ENCODE measurements around the gene GID8.

Gene GID8

DNA sequence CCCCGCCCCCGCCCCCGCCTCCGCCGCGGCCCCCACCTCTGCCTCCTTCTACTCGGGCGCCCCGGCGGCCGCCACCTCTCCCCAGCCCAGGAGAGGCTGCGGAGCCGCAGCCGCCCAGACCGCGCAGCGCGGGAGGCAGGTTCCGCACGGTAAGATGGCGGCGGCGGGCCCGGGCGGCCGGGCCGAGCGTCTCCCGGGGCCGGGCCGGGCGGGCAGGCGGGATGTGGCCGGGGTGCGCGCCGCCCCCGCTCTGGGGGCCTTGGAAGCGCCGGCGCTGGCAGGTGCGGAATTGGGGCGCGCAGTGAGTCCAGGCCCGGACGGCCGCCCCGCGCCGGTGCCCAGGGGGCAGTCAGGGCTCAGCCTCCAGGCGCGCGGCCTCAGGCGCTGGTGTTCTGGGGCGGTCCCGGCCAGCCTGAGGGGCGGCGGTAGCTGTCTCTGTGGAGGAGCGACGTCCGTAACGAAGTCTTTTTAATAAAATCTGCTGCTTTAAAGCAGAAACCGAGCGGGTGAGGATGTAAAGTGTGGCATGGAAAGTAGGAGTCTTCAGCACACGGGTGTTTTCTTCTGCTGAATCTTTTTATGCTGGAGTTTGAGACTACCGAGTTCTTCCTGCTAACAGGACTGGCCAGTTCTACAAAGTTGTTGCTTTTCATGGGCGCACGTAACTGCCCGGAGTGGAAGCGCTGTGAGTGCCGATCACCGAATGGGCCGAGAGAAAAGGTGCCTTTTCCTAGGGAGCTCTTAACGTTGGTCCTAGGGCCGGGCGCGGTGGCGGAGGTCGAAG is at the start of gene GID8:
Gene GID8 (plus strand): TSS at position 43 of the 784 bp plus-strand sequence. CDS start 3,356 bp downstream, outside the sequence.
- peak; percentile 45 for DNase-seq

DNA sequence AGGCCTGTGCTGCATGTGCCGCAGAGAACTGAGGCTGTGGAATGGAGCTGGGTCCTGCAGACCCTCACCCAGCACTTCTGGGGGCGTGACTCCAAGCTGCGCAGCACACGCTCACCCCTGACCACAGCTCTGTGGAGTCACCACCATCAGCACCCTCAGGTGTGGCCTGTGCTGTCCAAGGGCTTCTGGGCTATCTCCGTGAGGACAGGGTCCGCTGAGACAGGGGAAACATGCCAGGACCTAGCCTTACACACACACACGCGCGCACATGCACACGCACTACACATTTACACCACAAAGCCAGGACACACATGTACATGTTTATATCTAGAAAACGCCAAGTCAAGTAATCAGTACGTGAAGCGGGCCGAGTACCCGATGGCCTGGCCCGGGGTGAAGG is 49.5 kb upstream of the GID8 start:
- DNase-seq: no peak

DNA sequence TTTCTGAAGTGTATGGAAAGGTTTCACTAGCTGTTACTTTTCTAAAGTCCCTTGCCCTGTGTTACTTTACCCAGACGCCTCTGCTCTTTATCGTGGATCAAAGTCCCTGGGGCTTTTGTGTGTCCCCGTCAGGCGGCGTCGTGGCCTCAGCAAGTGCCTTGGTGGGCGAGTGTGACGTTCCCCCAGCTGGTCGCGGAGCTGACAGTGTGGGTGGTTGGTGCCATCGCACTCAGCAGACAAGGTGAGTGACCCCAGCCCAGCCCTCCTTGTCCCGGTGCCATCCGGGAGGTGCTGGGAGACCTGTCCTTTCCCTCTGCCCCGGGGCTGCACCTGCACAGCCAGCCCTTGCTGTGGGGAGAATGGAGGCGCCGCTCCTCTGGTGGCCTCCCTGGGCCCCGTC is 49.0 kb upstream of the GID8 start:
- DNase-seq: no peak

DNA sequence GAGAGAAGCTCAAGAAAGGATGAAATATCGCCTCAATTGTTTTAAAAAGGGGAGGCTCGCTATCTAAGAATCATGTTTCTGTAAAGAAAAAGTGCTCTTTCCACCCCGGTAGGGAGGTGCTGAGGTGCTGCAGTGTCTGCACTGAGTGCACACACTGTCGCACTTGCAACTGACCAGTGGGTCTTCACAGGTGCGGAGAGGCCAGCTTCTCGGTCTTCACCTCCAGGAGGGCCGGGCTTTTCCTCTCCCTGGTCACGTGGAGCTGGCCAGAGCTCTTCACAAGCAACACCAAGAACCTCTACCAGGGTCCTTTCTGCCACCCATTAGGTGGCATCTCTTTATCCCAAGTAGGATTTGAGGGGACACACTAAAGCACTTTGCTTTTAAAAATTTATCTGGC is 48.5 kb upstream of the GID8 start:
- DNase-seq: no peak

DNA sequence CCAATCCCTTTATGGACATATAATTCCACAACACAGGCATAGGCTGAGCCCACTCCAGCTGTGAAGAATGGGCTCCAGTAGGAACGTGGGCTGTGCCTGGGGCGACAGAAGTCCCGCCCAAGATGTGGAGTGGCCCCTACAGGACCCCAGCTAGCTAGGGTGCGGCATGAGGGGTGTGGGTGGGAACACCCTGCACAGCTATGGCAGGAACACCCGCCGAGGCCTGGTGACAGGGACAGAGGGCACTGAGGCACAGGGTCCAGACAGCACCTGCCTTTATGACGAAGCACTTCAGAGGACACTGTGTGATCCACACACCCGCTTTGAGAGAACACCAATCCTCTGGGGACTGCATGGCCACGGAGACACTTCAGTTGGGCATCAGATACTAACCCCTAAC is 48.1 kb upstream of the GID8 start:
- DNase-seq: no peak

DNA sequence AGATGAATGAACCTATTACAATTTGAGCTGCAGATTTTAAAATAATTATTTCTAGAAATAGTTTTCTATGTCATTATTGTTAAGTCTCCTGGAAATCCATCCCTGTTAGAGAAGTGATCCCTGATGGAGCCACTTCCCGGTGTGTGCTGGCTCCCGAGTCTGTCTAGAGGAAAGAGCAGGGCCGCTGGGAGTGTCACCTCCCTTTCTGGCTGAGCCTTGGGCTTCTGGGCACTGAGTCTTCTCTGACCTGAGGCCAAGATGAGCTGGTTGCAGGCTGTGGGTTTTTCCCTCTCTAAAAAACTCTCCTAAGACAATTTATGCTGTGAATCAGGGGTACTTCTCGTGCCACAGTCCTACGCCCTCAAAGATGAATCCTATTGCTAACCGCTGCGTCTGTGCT is 47.5 kb upstream of the GID8 start:
- DNase-seq: no peak

DNA sequence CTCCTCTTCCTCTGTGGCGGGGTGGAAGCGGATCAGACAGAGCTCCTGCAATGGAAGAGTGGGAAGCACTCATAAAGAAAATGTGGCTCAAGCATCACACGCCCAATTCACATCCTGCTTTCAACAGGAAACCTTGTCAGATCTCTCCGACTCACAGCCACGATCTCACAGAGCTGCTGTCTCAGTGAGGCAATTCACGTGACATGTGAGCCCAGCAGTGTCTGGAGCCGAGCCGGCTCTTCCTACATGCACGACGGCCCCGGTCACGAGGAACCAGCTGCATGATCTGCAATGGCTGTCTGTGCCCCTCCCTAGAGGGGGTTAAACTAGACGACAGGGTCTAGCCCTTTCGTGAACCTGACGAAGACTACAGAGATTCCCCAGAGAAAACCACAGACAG is 46.8 kb upstream of the GID8 start:
- DNase-seq: no peak

DNA sequence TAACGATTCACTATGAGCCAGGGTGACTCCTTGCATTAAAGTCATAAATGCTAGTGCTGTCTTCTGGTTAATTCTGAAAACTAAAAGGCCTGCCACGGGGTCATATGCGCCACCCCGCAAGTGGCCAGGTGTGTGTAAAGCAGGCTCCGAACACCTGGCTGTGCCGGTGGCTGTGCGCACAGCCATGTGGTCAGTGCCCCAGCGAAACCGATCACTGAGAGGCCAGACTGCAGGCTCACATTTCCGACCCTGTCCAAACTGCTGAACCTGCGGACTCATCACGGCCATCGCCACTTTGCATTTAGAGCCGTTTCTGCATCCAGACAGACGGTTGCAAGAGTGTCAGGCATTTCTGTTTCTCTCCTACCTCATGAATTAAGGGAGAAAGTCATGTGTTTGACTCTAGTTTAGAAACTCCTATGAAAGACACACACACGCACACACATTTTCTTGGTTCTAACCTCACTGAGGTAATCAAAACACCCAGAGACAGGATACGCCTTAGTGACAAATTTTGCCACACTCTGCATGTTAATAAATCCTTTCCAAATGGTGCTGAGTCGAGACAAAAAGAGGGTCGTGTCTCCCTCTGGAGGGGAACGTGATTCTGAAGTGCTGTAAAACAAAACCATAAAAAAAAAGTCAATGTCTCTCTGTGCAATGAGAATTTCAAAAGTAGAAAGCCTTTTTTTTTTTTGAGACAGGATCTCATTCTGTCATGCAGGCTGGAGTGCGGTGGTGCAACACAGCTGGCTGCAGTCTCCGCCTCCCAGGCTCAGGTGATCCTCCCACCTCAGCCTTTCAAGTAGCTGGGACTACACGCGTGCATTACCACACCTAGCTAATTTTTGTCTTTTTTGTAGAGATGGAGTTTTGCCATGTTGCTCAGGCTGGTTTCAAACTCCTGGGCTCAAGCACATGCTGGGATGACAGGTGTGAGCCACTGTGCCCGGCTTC is 45.3 kb upstream of the GID8 start:
- DNase-seq: no peak

DNA sequence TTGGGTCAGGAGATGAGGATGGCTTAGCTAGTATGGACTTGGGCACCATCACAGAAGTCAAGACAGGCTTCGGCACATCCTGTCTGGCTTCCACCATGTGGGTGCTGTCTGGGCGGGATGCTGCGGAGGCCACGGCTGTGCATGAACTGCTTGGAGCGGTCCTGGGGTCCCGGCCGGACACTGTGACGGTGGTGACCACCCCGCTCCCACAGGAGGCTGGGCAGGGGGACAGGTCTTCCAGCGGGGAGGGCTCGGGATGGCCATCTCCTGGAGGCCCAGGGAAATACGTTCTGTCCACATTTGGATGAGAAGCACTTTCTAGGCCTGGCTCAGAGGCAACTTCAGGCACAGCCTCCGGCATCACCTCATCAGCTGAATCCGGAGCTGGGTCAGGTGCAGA is 44.2 kb upstream of the GID8 start:
- no peak for DNase-seq

DNA sequence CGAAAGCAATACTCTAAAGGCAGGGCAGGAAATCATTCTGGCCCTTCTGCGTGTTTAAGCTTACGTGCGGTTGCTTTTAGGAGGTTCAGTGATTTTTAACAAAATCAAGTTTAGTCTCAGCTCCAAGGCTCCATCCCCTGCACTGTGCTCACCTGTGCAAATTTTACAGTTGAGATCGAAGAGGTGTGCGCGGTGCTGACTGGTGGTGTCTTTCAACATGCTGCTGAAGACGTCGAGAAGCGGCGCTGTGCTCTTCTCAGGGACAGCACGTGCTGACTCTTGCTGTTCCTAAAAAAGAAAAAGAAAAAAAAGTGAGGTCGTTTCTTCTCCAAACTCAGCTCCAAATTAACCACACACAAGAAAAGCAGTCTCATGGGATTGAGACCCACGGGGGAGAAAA is 43.7 kb upstream of the GID8 start:
- DNase-seq: no peak

DNA sequence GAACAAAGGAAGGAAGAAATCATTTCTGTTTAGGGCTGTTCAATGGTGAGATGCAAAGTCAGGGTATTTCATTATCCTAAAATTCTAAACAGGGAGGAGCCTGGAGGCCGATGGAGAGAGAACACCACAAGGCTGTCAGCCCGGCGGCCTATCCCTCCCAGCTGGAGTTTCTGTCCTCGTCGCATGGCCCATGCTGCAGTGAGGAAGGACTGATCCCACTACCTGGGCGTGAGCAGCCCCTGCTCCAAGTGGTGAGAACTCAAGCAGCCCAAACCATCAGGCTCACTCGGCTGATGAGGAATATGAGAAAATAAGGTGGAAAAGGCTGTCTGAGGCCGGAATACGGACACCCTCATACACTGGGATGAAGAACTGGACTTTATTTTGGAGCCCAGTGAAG is 42.4 kb upstream of the GID8 start:
- DNase-seq: no peak

DNA sequence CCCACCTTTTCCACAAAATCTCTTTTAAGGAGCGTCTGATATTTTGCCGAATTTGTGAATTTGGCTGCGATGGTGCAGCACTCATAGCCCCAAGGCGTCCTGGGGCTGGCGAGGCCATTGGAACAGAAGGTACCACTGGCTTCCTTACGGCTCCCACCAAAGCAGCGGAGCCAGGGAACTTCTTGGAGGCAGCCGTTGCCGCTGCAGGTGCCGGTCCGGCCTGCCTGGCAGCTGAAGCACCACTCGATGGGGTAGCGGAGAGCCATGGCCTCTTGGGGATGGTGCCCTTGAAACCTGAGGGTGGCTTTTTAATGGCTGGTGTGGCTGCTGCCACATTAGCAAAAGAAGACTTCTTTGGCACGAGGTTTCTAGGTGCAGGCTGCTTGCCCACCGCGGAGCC is 41.4 kb upstream of the GID8 start:
- DNase-seq: no peak

DNA sequence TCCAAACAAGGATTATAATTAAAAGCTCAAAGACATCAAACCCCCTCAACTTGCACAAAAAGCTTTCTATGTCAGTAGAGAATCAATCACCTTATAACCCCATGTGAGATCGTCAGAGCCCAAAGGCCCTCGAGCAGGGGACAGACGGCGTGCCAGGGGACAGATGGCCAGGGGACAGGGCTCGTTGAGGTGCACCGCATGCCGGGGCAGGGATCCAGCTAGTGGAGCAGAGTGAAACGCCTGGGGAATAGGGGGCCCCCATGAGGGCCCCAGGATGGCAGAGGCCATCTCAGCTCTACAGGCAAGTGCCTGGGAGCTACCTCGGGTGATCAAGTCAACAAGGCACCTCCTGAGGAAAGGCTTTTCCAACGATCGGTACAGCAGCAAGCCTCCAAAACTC is 40.3 kb upstream of the GID8 start:
- DNase-seq: no peak

DNA sequence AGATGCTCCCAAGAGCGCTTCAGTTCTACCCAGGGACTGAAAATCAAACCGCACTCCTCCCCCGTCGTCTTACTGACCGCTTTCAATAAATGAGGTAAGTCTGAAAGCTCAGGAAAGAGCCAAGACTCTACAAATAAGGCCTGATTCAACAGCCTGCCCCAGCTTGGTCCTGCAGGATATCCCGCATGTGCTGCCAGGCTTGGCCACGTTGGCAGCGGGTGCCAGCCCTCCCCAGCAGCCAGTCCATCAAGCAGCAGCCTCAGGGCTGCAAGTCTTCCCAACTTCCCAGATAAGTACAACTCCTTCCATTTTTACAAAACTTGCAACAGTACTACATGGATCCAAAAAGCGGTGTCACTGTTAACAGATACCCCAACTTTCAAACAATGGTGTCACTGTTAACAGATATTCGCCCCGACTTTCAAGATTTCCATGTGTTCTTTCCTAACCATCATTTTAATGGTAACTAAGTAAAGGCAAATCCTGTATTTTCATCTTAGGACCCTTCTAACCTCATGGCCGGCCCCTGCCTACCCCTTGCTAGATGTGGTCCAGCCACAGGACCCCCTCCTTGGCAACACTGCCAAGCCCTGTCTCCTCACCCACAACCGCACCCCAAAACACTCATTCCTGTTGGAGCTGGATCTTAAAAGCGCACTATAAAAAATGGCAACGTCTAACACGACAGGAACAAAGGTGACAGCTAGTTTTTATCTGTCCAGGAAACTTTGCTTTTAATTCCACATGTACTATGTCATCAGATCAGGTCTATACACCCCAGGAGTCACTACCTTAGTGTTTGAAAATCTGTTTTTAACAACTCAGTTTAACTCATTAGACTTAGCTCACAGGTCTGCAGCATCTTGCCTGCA is 39.6 kb upstream of the GID8 start:
- DNase-seq: no peak

DNA sequence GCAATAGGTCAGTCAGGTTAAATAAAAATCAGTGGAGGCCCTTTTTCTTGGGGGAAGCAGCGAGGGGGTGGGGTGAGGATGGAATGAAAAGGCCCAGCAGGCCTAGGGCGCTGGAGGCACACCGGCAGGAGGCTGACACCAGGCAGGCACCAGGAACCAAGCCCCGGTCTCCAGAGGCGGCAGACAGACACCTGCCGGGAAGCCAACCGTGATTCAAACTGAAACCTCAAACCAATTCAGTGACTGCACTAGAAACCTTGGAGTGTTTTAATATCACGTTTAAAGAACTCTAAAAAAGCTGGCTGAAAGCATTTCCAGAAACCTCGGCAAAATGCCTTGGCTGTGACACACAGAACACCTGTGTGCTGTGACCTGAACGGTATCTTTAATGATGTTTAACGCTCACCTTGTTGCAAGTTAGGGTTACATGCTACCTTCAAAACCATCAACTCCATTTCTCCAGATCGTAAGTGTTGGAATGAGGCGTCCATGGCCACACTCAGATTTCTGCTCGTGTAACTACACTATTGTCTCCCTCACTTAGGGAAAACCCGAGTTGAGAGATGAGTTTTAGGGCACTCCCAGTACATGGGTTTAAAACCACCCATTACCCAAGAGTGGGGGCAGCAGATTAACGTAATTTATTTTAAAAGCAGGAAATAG is 38.8 kb upstream of the GID8 start:
- no peak for DNase-seq

DNA sequence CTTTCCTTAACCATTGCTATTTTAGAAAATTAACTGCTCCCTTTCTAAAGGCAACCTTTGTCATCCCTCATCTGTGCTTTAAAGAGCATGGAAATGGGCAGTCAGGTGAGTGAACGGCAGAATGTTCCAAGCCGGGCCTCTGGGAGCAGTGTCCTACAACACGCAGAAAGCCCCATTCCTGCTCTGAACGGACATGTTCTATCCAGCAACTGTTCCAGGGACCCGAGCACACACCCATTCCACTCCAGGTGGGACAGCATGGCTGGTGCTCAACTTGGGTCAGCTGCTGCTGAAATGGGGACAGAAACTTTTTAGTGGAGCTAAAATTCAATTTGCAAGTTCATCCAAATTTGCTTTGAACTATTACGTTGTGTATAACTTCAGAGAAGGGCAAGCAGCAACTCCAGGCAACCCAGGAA is 38.3 kb upstream of the GID8 start:
- DNase-seq: no peak

DNA sequence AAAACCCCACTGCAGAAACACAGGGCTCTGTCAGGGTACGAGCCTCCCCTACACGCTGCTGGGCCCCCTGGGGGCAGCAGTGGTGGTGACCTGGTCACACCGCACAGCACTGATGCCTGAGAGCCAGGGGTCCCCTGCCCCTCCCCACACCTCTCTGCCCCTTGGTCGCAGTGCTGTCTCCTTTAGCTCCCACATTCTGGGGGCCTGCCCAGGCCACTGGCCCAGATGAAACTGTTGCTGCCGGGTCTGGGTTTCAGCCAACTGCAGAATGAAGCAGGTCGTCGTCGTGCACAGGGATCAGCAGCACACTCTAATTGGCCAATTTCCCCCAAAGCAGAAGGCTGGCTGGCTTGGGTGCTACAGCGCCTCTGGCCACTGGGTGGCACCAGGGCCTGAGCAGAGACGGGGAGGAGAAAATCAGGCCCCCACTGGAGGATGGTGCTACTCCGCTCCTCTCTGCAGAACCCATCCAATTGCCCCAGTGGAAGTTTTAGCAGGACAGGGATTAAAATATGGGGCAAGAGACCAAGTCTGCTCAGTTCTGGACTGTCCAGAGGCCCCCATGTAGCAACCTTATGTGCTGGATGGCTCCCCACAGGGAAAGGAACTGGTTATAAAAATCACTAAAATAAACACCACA is 37.8 kb upstream of the GID8 start:
- peak; percentile 74 for DNase-seq

DNA sequence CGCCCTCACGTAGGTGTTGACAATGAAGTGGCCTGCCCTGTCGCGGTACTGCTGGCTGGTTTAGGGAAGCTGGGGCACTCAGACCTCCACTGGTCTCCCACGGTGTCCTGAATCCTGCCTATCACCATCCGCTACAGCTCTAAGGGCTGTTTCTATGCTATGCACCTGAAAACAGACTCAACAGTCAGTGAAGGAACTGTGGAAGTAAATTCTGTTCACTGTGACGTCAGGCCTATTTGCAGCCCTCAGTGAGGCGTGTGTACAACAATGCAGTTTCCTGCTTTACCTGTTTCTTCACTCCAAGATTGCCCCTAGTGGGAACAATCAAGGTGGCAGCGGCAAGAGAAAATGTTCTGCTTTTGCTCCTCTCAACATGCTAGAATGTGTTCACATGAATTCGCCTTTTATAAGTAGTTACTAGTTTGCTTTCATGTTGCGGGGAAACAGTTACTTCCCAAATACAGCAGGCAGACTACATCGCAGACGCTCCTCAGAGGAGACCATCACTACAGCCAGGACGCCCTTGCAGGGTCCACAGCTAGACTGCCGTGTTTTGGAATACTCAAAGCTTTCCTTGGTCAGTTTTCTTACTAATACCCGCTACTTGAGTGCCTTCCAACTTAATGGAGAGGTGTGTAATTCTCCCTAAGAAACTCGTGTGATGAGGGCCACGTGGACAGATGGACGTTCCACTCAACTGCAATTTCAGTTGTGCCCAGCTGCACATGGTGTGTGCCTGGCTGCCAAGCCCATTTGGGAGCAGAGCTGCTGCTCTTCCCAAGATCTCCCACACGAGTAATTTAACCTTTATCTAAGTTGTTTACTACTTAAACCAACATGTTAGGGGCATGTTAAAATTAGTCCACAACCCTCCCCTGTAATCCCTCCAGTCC is 37.0 kb upstream of the GID8 start:
- no peak for DNase-seq

DNA sequence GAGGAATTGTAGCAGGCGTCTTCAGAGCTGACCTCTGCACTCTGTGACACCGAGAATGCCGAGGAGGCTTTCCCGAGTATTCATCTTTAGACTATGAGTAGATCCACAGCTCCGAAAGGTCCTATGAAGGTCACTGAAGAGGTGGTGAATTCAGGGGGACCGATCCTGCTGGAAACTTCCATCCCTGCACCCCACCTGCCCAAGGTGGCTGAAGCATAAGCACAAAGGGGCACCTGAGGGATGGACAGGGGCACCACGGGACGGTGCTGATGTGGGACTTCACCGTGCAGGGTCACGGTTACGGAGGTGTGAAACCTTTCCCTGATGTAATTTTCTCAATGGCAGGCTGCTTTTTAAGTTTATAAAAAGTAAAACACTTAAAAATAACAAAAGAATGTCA is 36.1 kb upstream of the GID8 start:
- no peak for DNase-seq

DNA sequence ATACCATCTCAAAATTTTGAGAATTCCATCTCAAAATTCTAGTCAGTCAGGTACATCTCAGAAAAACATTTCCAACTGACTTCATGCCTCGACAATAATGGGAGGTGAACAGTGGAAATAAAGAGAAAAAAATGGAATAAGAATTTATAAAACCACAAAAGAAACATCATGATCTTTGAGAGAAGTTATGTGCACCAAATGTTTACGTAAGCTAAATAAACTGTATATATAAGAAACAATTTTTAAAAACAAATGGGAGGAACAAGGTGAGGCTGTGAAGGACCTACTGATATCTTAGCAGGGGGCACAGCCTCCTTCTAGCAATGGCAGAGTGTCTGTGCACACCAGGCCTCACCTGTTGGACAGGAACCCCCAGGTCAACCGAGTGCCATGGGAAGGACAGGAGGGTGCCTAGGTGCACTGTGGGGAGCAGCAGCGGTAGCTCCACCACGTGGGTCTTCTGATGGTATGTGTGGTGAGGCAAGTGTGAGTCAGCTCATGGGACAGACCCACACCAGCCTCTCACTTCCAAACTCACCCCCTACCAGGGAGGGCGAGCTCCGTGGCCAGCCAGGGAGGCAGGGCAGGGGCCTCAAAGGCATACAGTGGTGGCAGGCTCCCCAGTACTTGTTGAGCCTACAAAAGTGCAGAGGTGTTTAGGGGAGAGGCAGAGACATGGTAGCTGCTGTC is 34.9 kb upstream of the GID8 start:
- no peak for DNase-seq
